RWPE2 (cell line): Measurements from ENCODE around the gene TPRA1.
A peak's percentile ranks its signal among the peaks of the same experiment; 100 is the strongest.

Source experiments
- ATAC-seq: fragments of 200-7000 bp; cut with Tn5 transposase; 3 replicates; pipeline ENCODE4 v1.9.1; 2021; ENCODE audit warnings: low read depth
- DNase-seq: peaks from one replicate; pipeline ENCODE4 v3.0.0-alpha.2; 2020; ENCODE audit warnings: low spot score
- H3K27ac ChIP-seq: fragments of 450-650 bp; 2 replicates; pipeline ENCODE4 v1.5.1; 2017; ENCODE audit warnings: mild to moderate bottlenecking; ENCODE audit not compliant: poor library complexity, severe bottlenecking
- H3K27me3 ChIP-seq: fragments of 250-450 bp; sonication (Bioruptor Pico); 2 replicates; pipeline ENCODE4 v1.5.1; 2021; ENCODE audit warnings: mild to moderate bottlenecking, moderate library complexity; ENCODE audit not compliant: insufficient read depth, poor library complexity, severe bottlenecking
- H3K36me3 ChIP-seq: fragments of 250-450 bp; sonication (Bioruptor Pico); 2 replicates; pipeline ENCODE4 v1.5.1; 2020; ENCODE audit warnings: low read depth, mild to moderate bottlenecking, moderate library complexity
- H3K4me1 ChIP-seq: fragments of 250-450 bp; sonication (Bioruptor Pico); 2 replicates; pipeline ENCODE4 v1.5.1; 2021; ENCODE audit warnings: mild to moderate bottlenecking, moderate library complexity; ENCODE audit not compliant: insufficient read depth, poor library complexity, severe bottlenecking
- H3K4me3 ChIP-seq: fragments of 250-450 bp; sonication (Bioruptor Pico); 2 replicates; pipeline ENCODE4 v1.5.1; 2021; ENCODE audit warnings: mild to moderate bottlenecking, moderate library complexity; ENCODE audit not compliant: severe bottlenecking
- H3K9me3 ChIP-seq: fragments of 250-450 bp; sonication (Bioruptor Pico); 2 replicates; pipeline ENCODE4 v1.5.1; 2021; ENCODE audit warnings: mild to moderate bottlenecking, moderate library complexity; ENCODE audit not compliant: severe bottlenecking
- CTCF ChIP-seq: fragments of 450-650 bp; IDR thresholded peaks from one replicate; pipeline ENCODE4 v1.5.1; 2017; ENCODE audit warnings: mild to moderate bottlenecking, moderate library complexity; ENCODE audit not compliant: poor library complexity, severe bottlenecking

The TPRA1 gene

DNA sequence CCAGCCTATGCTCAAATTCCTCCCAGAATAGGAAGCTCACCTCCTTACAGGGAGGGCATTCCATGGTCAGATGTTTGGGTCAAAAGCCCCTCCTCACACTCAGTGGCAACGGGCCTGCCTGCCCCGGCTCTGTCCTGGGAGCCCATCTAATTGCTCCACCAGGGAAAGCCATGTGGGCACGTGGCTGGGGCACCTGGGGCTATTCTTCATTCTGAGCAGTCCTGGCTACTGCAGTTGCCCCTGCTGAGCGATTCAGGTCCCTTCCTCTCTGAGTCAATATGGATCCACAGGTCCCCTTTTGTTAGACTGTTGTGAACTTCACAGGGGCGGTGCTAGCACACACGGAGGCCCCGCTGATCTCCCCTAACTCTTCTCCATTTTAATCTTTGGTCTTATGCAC, 39.4 kb downstream of the TPRA1 start:
- no peaks in the 10 kb centered on the region for H3K9me3 ChIP-seq
- H3K36me3 ChIP-seq = no peaks in the 10 kb centered on the region
- no peaks in the 10 kb centered on the region for H3K27me3 ChIP-seq
- TF ChIP-seq CTCF = no peak
- H3K4me3 ChIP-seq = no peak overlapping the region
- DNase-seq (no peak), ATAC-seq (no peak)
- H3K4me1 ChIP-seq = no peaks in the 10 kb centered on the region
- no peak overlapping the region for H3K27ac ChIP-seq

DNA sequence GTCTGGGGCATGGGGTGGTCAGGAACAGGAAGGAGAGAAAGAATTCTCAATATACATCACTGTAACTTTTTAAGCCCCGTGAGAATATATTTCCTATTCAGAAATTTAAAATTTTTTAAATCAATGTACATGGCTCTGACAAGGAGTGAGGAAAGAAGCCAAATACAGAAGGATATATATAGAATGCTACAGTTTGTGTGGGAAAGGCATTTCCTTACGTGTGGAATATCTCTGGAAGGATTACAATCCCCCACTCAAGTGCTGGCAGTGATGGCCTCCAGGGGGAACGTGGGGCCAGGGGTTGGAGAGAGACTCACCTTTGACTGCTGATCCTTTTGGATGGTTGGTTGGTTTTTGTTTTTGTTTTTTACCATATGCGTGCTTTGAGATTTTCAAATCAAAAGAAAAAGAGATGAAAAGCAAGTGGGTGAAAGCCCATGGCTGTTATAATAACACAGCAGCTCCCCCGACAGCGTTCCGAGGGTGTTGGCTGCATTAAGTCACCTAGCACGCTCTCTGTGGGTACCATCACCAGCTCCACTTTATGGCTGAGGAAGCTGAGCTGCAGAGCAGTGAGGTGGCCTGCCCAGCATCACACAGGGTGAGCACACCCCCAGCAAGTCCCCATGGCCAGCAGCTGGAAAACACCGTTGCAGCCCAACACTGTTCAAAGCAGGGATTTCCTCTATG, 39.9 kb downstream of the TPRA1 start:
- H3K36me3 ChIP-seq = no peaks in the 10 kb centered on the region
- DNase-seq (no peak), ATAC-seq (no peak)
- TF ChIP-seq CTCF = no peak
- H3K27me3 ChIP-seq = no peaks in the 10 kb centered on the region
- no peaks in the 10 kb centered on the region for H3K4me1 ChIP-seq
- H3K27ac ChIP-seq = no peak overlapping the region
- H3K4me3 ChIP-seq = no peak overlapping the region
- H3K9me3 ChIP-seq = no peaks in the 10 kb centered on the region

DNA sequence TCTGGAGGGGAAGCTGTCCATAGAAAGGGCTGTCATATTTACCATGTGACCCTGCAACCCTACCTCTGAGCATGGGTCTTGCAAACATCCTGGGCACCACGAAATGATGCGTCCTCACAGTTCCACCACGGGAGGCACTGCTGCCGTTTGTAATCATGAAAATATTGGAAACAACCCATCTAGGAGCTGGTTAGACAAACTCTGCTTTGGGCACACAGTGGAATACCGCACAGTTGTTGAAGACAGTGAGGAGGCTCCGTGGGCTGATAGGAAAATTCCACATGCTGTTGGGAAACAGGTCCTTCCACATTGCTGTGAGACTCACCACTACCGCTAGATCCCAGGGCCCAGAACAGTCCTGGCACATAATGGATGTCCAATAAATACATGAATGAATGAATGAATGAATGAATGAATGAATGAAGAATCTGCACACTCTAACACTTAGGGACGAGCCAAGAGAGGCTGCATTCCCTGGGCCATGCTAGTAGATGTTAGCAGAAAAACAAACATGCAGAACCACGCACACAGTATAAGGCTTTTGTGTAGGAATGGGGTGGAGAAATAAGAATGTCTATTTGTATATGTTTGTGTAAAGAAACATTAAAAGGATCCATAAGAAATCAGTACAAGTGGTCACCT, 40.6 kb downstream of the TPRA1 start:
- ATAC-seq = no peak
- Histone ChIP-seq H3K9me3 (no peaks in the 10 kb centered on the region), H3K4me1 (no peaks in the 10 kb centered on the region), H3K36me3 (no peaks in the 10 kb centered on the region), H3K27ac (no peak overlapping the region), H3K4me3 (no peak overlapping the region), H3K27me3 (no peaks in the 10 kb centered on the region)
- no peak for DNase-seq
- TF ChIP-seq CTCF = no peak

GRCh38 chr3:127547761-127548605, 42.5 kb downstream of the TPRA1 start:
- Histone ChIP-seq H3K27ac (peak overlapping the region; percentile 8), H3K4me3 (peak overlapping the region; percentile 37), H3K36me3 (no peaks in the 10 kb centered on the region), H3K4me1 (no peaks in the 10 kb centered on the region), H3K9me3 (no peaks in the 10 kb centered on the region), H3K27me3 (no peaks in the 10 kb centered on the region)
- ATAC-seq (peak; percentile 80), DNase-seq (no peak)
- TF ChIP-seq CTCF = peak; percentile 87
